Measurements from ENCODE around the gene KCNH8.

DNA sequence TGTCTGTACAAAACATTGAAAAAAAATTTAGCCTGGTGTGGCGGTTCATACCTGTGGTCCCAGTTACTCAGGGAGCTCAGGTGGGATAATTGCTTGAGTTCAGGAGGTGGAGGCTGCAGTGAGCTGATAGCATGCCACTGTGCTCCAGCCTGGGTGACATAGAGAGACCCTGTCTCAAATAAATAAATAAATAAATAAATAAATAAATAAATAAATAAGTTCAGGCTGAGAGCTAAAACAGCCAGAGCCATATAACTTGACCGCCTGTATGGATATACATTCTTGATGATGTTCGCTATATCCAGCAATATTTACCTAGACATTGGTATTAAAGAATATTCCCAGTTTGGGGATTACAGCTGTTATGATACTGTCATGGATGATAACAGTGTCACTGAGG is 146.9 kb downstream of the KCNH8 start:
- TF ChIP-seq POLR2AphosphoS5 (IDR thresholded peaks at IDR 0.05) (no peak), CTCF (IDR thresholded peaks at IDR 0.05) (no peak)
